Measurements from ENCODE around the gene RAC2.

- TF ChIP-seq POLR2A (IDR thresholded peaks at IDR 0.05) (no peak), CTCF (IDR thresholded peaks at IDR 0.05) (no peak)
Measured at GRCh38 chr22:37275622-37276021, 31.6 kb upstream of the RAC2 start.
